ENCODE measurements around the gene GLB1L2.

GRCh38 chr11:134377876-134378275 is 46.1 kb downstream of the GLB1L2 start:
- TF ChIP-seq SP1 (IDR thresholded peaks at IDR 0.05) = no peak
- no peak for TF ChIP-seq BHLHE40 (IDR thresholded peaks at IDR 0.05; ENCODE audit: borderline replicate concordance)
- no peak for TF ChIP-seq SUZ12 (IDR thresholded peaks at IDR 0.05)
- TF ChIP-seq HDGF (IDR thresholded peaks at IDR 0.05; ENCODE audit: borderline replicate concordance) = no peak
